Esophagus (tissue), 2 donors: ENCODE data around the gene CUX1. TPM values are rescaled to one million over a fixed set of nuclear protein-coding genes. Genes with fewer than 3 reads are reported as not detected.
"Not testable (repeated sequence)": the region's sequence is repeated elsewhere in the genome, so short reads cannot be mapped to it uniquely, and the experiment has no call there.

Experiments used
- H3K27ac ChIP-seq, 2 donors: one replicate each; pipeline ENCODE4 v1.5.1; 2013; ENCODE audit warnings: low read depth in 2 of 2, mild to moderate bottlenecking in 2 of 2, inconsistent platforms in 1 of 2, low read length in 1 of 2, moderate library complexity in 1 of 2
- H3K27me3 ChIP-seq, 2 donors: one replicate each; pipeline ENCODE4 v1.6.1; 2013; ENCODE audit warnings: low read length in 2 of 2, control low read depth in 1 of 2, mild to moderate bottlenecking in 1 of 2; ENCODE audit not compliant: insufficient read depth in 2 of 2, control insufficient read depth in 1 of 2
- H3K36me3 ChIP-seq, 2 donors: one replicate each; pipeline ENCODE4 v1.6.1; 2013; ENCODE audit warnings: low read length in 1 of 2; ENCODE audit not compliant: control insufficient read depth in 2 of 2, insufficient read depth in 2 of 2
- H3K4me1 ChIP-seq, 2 donors: one replicate each; pipeline ENCODE4 v1.6.1; 2013; ENCODE audit warnings: low read length in 1 of 2; ENCODE audit not compliant: control insufficient read depth in 2 of 2, insufficient read depth in 2 of 2
- H3K4me3 ChIP-seq, 2 donors: one replicate each; pipeline ENCODE4 v1.5.1; 2013; ENCODE audit warnings: low read length in 2 of 2, mild to moderate bottlenecking in 2 of 2, low read depth in 1 of 2, moderate library complexity in 1 of 2
- H3K9me3 ChIP-seq, 2 donors: one replicate each; pipeline ENCODE4 v1.6.1; 2013; ENCODE audit warnings: mild to moderate bottlenecking in 2 of 2, low read depth in 1 of 2, low read length in 1 of 2, moderate library complexity in 1 of 2; ENCODE audit not compliant: control insufficient read depth in 2 of 2, insufficient read depth in 1 of 2
- WGBS, 2 donors: extraction: QIAGEN DNeasy Blood & Tissue Kit; methylation state at CpG; one replicate each; pipeline ENCODE4 v1.1.7; 2013; 5-methylcytosine and 5-hydroxymethylcytosine counted together
- polyA plus RNA-seq, 2 donors: library from polyadenylated mRNA; stranded (reverse); fragments of 200-250 nt; gene quantifications; one replicate each; pipeline ENCODE4 v1.2.3, GENCODE V29; 2013
- donor health status: healthy with polysubstance abuse.
- donor health status: Bipolar disorder and iron deficiency.

The CUX1 gene
- polyA plus RNA-seq, 2 donors = 19.6 to 21.7 TPM

DNA sequence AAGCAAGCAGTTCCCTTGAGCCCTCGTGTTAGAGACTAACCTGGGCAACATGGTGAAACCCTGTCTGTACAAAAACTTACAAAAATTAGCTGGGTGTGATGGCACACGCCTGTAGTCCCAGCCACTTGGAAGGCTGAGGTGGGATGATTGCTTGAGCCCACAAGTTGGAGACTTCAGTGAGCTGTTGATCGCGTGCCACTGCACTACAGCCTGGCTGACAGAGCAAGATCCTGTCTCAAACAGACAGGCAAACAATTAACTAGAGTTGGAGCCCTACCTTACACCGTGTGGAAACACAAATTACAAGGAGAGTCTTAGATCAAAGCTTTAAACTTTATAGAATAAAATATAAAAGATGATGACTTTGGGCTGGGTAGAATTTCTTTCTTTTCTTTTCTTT, 219.5 kb downstream of the CUX1 start:
- Histone ChIP-seq H3K36me3 (no peaks in the 10 kb centered on the region), H3K4me3 (no peak overlapping the region), H3K9me3 (no peaks in the 10 kb centered on the region), H3K4me1 (no peaks in the 10 kb centered on the region), H3K27me3 (no peaks in the 10 kb centered on the region), H3K27ac (no peak overlapping the region)
- 92 to 94% methylated on average over 5 of the region's 5 CpGs for WGBS, 2 donors

DNA sequence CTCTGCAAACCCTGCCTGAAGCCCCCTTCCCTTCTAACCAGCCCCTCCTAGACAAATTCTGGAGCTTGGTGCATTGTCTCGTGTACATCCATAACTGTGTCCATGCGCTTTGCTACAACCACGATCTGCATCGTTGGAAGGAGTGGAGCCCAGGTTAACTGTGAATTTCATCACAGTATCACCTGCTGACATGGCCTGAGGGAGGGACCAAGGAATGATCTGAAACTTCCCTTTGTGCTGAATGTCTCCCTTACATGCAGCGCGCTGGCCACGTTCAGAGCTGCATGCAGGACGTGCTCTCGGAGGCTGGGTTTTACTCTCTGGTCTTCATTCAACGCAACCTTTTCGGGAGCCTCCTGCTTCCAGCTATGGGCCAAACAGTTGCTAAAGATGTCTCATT, 222.3 kb downstream of the CUX1 start:
- Histone ChIP-seq H3K4me1 (no peaks in the 10 kb centered on the region), H3K36me3 (no peaks in the 10 kb centered on the region), H3K27me3 (no peaks in the 10 kb centered on the region), H3K4me3 (no peak overlapping the region), H3K27ac (no peak overlapping the region), H3K9me3 (no peaks in the 10 kb centered on the region)
- 96 to 98% methylated on average over 11 of the region's 11 CpGs for WGBS, 2 donors

DNA sequence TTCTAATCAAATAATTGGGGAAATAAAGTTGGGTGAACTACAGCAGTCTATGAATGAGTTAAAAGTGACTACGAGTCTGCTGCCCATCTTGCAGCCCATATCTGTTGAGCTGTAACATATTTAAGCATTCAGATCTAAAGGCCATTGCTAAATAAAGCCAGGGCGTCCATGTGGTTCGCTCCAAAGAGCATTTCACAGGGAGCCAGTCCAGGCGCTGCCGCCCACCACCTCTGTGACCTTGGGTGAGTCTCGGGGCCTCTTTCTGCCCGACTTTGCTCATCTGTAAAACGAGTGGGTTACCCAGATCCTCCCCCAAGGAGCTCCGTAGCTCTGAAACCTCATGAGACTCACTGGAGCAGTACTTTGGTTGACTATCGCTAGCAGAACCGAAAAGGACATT, 223.1 kb downstream of the CUX1 start:
- H3K9me3 ChIP-seq = no peaks in the 10 kb centered on the region
- no peaks in the 10 kb centered on the region for H3K36me3 ChIP-seq
- H3K27ac ChIP-seq = no peak overlapping the region
- no peak overlapping the region for H3K4me3 ChIP-seq
- peaks cover 0 to 4% of the 10 kb centered on the region in 2 donors for H3K4me1 ChIP-seq
- WGBS, 2 donors = 88 to 89% methylated on average over 11 of the region's 11 CpGs
- no peaks in the 10 kb centered on the region for H3K27me3 ChIP-seq

DNA sequence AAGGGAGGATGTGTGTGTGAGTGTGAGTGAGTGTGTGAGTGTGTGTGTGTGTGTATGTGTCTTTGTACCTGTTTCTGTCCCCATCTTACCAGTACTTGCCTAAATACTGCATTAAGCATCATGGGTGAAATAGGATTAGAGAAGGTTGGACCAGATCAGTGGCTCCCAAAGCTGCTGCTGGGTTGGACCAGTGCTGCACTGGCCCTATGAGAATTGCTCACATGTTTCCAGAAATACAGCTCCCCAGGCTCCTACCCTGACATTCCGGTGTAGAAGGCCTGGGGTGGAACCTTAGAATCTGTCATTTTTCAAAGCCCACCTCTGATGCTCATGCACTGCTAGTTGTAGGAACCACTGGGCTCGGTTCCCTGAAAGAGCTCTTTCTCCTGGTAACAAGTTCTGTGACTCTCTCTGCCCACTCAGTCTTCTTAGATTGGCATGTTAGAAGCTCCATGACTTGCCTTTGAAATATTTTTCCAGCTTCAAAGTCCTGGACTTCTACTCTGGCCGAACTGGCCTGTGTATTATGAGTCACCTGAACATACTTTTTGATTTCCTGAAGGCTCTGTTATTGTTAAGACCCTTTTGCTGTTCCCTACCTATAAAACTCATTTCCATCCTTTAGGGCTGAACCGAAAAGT, 224.7 kb downstream of the CUX1 start:
- H3K36me3 ChIP-seq = no peaks in the 10 kb centered on the region
- no peaks in the 10 kb centered on the region for H3K9me3 ChIP-seq
- 80 to 85% methylated on average over 4 of the region's 4 CpGs for WGBS, 2 donors
- H3K27ac ChIP-seq = no peak overlapping the region
- no peak overlapping the region for H3K4me3 ChIP-seq
- H3K4me1 ChIP-seq = peaks cover 0 to 4% of the 10 kb centered on the region in 2 donors
- H3K27me3 ChIP-seq = no peaks in the 10 kb centered on the region

DNA sequence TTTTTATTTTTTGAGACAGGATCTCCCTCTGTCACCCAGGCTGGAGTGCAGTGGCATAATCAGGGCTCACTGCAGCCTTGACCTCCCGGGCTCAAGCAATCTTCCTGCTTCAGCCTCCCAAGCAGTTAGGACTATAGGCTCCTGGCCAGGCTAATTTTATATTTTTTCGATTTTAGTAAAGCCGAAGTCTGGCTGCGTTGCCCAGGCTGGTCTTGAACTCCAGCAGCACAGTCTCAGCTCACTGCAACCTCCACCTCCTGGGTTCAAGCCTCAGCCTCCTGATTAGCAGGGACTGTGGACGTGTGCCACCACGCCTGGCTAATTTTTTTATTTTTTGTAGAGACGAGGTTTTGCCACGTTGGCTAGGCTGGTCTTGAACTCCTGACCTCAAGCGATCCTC, 225.4 kb downstream of the CUX1 start:
- not testable (repeated sequence) for H3K27me3 ChIP-seq, H3K9me3 ChIP-seq, H3K27ac ChIP-seq, H3K4me1 ChIP-seq, H3K36me3 ChIP-seq, H3K4me3 ChIP-seq
- 81% methylated on average over 9 of the region's 9 CpGs for WGBS, 2 donors

GRCh38 chr7:102044641-102044983, 227.2 kb downstream of the CUX1 start:
- WGBS, 2 donors = 91 to 95% methylated on average over 6 of the region's 6 CpGs
- Histone ChIP-seq H3K27ac (no peak overlapping the region), H3K36me3 (no peaks in the 10 kb centered on the region), H3K4me1 (peaks cover 0 to 4% of the 10 kb centered on the region in 2 donors), H3K4me3 (no peak overlapping the region), H3K9me3 (no peaks in the 10 kb centered on the region), H3K27me3 (no peaks in the 10 kb centered on the region)

DNA sequence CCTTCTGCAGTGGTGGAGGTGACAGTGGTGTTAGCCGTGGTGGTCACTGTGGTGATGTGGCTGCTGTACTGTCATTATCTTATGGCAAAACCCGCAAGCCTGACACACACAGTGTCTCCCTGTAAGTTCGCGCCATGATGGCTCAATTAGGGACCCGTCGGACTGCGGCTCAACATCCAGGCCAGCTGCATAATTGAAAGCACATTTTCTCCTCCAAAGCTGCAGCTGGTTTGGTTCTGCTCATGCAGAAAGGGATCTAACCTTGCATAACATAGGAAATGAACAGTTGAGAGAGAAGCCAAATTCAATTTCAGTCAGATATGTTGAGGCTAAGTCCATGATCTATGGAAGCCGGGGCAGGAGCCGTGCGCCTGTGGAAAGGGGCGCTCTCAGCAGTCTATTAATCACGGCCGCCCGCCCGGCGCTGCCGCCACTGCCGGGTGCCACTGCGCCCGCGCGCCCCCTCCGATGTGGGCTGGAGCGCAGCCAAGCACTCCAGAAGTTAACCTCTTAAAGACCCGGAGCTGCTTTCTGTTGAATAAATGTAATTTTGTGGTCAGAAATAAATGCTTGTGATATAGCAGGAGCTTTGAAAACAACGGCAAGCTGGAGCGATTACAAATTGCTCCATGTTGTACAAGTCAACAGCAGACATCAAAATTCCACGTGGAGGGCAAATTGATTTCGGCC, 227.7 kb downstream of the CUX1 start:
- 25 to 28% methylated on average over 29 of the region's 29 CpGs for WGBS, 2 donors
- no peak overlapping the region for H3K4me3 ChIP-seq
- no peak overlapping the region for H3K27ac ChIP-seq

DNA sequence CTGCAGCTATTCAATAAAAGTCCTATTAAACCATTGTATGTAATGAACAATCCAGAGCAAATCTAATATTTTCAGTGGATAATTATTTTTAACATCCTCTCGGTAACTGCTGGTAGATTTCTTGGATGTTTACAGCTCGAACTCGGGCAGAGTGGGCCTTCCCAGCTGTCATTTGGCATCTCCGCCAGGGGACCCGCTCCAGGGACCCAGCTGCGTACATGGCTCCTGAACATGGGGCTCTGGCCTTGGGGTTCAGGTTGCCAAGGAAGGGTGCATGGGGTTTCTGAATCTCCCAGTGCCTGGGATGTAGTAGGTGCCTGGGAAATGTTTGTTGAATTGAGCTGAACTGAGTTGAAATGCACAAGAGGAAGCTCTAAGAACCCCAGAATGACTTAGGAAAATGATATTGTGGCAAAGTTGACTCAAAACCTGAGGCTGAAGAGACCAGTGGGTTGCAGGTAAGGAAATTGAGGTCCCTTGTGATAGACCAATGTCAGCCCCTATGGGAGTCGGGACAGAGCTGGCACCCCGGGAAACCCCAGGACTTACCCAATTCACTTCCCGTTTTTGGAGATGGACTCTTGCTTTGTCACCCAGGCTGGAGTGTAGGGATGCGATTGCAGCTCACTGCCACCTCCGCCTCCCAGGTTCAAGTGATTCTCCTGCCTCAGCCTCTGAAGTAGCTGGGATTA, 228.4 kb downstream of the CUX1 start:
- Histone ChIP-seq H3K4me3 (no peak overlapping the region), H3K27me3 (no peaks in the 10 kb centered on the region), H3K4me1 (peaks cover 1 to 5% of the 10 kb centered on the region in 2 donors), H3K36me3 (no peaks in the 10 kb centered on the region), H3K27ac (no peak overlapping the region), H3K9me3 (no peaks in the 10 kb centered on the region)
- WGBS, 2 donors = 75 to 83% methylated on average over 11 of the region's 11 CpGs

More for the DNA sequence above, 227.7 kb downstream of the CUX1 start:
- Histone ChIP-seq H3K27me3 (no peaks in the 10 kb centered on the region), H3K4me1 (peaks cover 0 to 4% of the 10 kb centered on the region in 2 donors), H3K36me3 (no peaks in the 10 kb centered on the region), H3K9me3 (no peaks in the 10 kb centered on the region)

DNA sequence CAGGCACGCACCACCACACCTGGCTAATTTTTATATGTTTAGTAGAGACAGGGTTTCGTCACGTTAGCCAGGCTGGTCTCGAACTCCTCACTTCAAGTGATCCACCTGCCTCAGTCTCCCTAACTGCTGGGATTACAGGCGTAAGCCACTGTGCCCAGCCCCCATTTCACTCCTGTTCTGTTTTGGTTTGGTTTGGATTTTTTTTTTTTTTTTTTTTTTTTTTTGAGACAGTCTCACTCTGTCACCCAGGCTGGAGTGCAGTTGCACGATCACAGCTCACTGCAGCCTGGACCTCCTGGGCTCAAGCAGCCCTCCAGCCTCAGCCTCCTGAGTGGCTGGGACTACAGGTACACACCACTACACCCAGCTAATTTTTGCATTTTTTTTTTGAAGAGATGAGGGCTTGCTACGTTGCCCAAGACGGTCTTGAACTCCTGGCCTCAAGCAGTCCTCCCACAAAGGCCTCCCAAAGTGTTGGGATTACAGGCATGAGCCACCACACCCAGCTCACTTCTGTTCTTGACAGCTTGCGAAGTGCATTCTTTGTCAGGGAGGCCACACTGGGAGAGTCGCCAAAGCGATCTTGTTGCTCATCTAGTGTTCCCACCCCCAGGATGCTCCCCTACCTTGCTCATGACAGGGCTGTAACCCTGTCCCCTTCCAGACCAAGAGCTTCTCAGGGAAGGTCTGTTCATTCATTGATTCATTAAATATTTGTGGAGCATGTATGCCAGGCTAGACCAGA, 229.1 kb downstream of the CUX1 start:
- Histone ChIP-seq H3K4me1 (peaks cover 3 to 6% of the 10 kb centered on the region in 2 donors), H3K27me3 (no peaks in the 10 kb centered on the region), H3K36me3 (no peaks in the 10 kb centered on the region), H3K9me3 (no peaks in the 10 kb centered on the region), H3K4me3 (no peak overlapping the region), H3K27ac (no peak overlapping the region)
- WGBS, 2 donors = 81 to 87% methylated on average over 11 of the region's 11 CpGs
